Mesodermal cell (in vitro differentiated cells): ENCODE results near the gene MAP3K8. TPM values are rescaled to one million over a fixed set of nuclear protein-coding genes. Genes with fewer than 3 reads are reported as not detected.
A peak's percentile ranks its signal among the peaks of the same experiment; 100 is the strongest.

Experiments used
- H3K27ac ChIP-seq: 2 replicates; pipeline ENCODE4 v1.7.0; 2013; ENCODE audit warnings: mild to moderate bottlenecking, low read depth, low read length, moderate library complexity; ENCODE audit not compliant: severe bottlenecking
- H3K36me3 ChIP-seq: 2 replicates; pipeline ENCODE4 v1.7.1; 2013; ENCODE audit warnings: mild to moderate bottlenecking, low read length, moderate library complexity; ENCODE audit not compliant: control insufficient read depth, insufficient read depth
- H3K4me1 ChIP-seq: one replicate; pipeline ENCODE4 v1.7.1; 2013; ENCODE audit warnings: mild to moderate bottlenecking, low read length; ENCODE audit not compliant: insufficient read depth, control insufficient read depth, poor library complexity, severe bottlenecking
- H3K4me3 ChIP-seq: 2 replicates; pipeline ENCODE4 v1.7.0; 2013; ENCODE audit warnings: low read length, control low read depth, mild to moderate bottlenecking; ENCODE audit not compliant: insufficient read depth, poor library complexity, severe bottlenecking; ENCODE audit errors: extremely low read depth
- H3K9me3 ChIP-seq: 2 replicates; pipeline ENCODE4 v1.7.1; 2013; ENCODE audit warnings: mild to moderate bottlenecking, low read length, moderate library complexity; ENCODE audit not compliant: control insufficient read depth
- WGBS, 2 experiments: methylation state at CpG; one replicate each; pipeline ENCODE4 v1.1.5; 2013; ENCODE audit warnings: missing lambda C conversion rate in 2 of 2; ENCODE audit not compliant: insufficient coverage in 2 of 2; 5-methylcytosine and 5-hydroxymethylcytosine counted together
- polyA plus RNA-seq, 2 experiments: library from polyadenylated mRNA; stranded (reverse); fragments of 50-300 nt; gene quantifications; one replicate each; pipeline ENCODE4 v1.2.3, GENCODE V29; 2013

MAP3K8 gene
- 7.6 TPM for polyA plus RNA-seq (2013, experiment 1 of 2)
- polyA plus RNA-seq (2013, experiment 2 of 2): 8.9 TPM

GRCh38 chr10:30433730-30434272 lies at the start of gene MAP3K8:
MAP3K8 (plus strand) TSS chr10:30434184; CDS start chr10:30438939, 4,755 bp downstream.
- Histone ChIP-seq H3K4me1 (peaks cover 15% of the 10 kb centered on the region), H3K9me3 (no peaks in the 10 kb centered on the region), H3K36me3 (peaks cover 3% of the 10 kb centered on the region), H3K4me3 (peak within 1 kb of the TSS; percentile 93), H3K27ac (peak within 1 kb of the TSS; percentile 99)
- WGBS, 2 experiments: 0 to 1% methylated on average over 32 to 46 of the region's 56 CpGs

- WGBS, 2 experiments: 57 to 73% methylated on average over 5 to 10 of the region's 10 CpGs
- Histone ChIP-seq H3K36me3 (no peaks in the 10 kb centered on the region), H3K4me3 (no peak overlapping the region), H3K9me3 (no peaks in the 10 kb centered on the region), H3K27ac (no peak overlapping the region), H3K4me1 (no peaks in the 10 kb centered on the region)
Observed at GRCh38 chr10:30384701-30385201, 49.2 kb upstream of the MAP3K8 start.

DNA sequence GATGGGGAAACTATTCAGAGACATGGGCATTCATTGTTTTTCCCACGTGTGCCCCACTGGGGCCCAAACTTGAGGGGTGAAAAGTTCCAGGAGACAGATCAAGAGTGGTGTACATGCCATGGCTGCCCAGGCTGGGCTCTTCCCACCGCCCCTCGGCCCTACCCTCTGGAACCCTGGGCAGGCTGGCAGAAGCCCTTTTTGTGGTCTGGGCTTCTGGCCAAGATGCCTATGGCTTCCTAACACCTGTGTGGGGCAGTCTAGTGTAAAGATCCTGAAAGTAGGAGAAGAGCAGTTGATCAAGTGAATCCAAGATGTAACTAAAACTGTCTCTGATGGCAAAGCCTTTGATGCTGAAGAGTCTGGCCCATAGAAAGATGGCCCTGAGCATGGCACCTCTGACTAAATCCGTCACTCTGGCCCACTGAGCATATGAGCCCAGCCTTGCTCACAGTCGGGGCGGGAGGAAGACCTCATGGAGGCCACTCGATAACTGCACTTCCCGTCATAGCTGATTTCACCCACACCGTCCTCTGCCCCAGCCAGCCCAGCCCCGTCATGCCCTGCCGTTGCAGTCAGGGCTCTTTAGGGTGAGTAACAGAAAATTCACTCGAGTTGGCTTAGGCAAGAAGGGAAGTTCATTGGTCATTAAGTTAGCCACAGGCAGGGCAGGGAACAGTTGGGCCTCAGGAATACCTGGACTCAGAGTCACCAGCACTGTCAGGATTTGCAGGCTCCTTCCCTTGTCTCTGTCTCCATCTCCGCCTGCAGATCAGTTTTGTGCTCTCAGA lies 47.0 kb upstream of the MAP3K8 start:
- Histone ChIP-seq H3K27ac (no peak overlapping the region), H3K9me3 (no peaks in the 10 kb centered on the region), H3K4me3 (no peak overlapping the region), H3K4me1 (no peaks in the 10 kb centered on the region), H3K36me3 (no peaks in the 10 kb centered on the region)
- 89 to 96% methylated on average over 11 to 12 of the region's 13 CpGs for WGBS, 2 experiments

- Histone ChIP-seq H3K4me1 (no peaks in the 10 kb centered on the region), H3K9me3 (no peaks in the 10 kb centered on the region), H3K27ac (no peak overlapping the region), H3K4me3 (no peak overlapping the region), H3K36me3 (no peaks in the 10 kb centered on the region)
- no CpG with 5 or more reads among the region's 3 CpGs for WGBS, 2 experiments
Observed at GRCh38 chr10:30387646-30388243, 46.2 kb upstream of the MAP3K8 start.

GRCh38 chr10:30389543-30389942 lies 44.4 kb upstream of the MAP3K8 start:
- H3K36me3 ChIP-seq: no peaks in the 10 kb centered on the region
- no peak overlapping the region for H3K4me3 ChIP-seq
- H3K4me1 ChIP-seq: no peaks in the 10 kb centered on the region
- H3K9me3 ChIP-seq: no peaks in the 10 kb centered on the region
- H3K27ac ChIP-seq: no peak overlapping the region
- WGBS, 2 experiments: no CpG with 5 or more reads among the region's 1 CpG

- H3K4me1 ChIP-seq: no peaks in the 10 kb centered on the region
- H3K36me3 ChIP-seq: no peaks in the 10 kb centered on the region
- no peak overlapping the region for H3K27ac ChIP-seq
- 92 to 95% methylated on average over 1 to 2 of the region's 3 CpGs for WGBS, 2 experiments
- no peaks in the 10 kb centered on the region for H3K9me3 ChIP-seq
- no peak overlapping the region for H3K4me3 ChIP-seq
Observed at GRCh38 chr10:30390207-30390606, 43.8 kb upstream of the MAP3K8 start.

DNA sequence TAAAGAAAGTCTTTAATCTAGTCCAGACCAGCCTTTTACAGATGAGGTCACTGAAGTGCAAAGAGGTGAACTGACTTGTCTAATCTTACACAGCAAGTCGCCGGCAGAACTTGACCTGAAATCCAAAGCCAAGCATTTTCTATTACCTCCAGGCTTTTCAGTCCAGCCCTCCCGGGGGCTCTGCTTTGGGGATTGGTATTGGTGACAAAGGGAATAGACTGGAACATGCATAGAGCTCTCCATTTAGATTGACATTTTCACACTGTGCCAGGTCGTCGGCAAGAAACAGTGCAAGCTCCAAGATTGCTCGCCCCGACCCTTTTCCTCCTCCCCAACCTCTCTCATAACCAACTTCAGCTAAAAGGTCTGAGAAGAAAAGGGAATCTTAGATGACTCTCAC lies 42.7 kb upstream of the MAP3K8 start:
- H3K27ac ChIP-seq: no peak overlapping the region

DNA sequence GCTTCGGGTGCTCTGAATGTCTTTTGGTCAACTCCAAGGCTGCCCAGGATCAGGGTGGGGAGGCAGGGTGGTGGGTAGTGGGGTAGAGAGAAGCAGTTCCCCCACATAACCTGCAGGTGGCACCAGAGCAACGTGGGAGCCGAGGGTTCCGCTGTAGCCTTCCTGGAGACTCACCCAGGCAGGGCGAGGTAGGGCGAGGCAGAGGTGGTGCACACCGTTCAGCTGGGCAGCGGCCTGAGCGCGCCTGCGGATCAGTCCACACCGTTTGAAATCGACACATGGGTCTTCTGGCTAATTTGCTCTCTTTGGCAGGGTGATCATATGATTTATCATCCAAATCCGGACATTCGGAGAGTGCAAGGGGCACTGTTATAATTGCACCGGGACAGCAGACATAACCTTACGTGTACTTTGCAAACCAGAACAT lies 41.4 kb upstream of the MAP3K8 start:
- Histone ChIP-seq H3K36me3 (no peaks in the 10 kb centered on the region), H3K9me3 (no peaks in the 10 kb centered on the region), H3K4me1 (no peaks in the 10 kb centered on the region), H3K4me3 (no peak overlapping the region), H3K27ac (no peak overlapping the region)
- 29 to 30% methylated on average over 16 of the region's 17 CpGs for WGBS, 2 experiments

More for the DNA sequence above, 42.7 kb upstream of the MAP3K8 start:
- Histone ChIP-seq H3K9me3 (no peaks in the 10 kb centered on the region), H3K36me3 (no peaks in the 10 kb centered on the region), H3K4me3 (no peak overlapping the region), H3K4me1 (no peaks in the 10 kb centered on the region)
- WGBS, 2 experiments: 90% methylated on average over 2 of the region's 7 CpGs; no CpG with 5 or more reads in 1 of the 2 experiments

GRCh38 chr10:30396293-30396692 lies 37.7 kb upstream of the MAP3K8 start:
- H3K4me3 ChIP-seq: no peak overlapping the region
- no peak overlapping the region for H3K27ac ChIP-seq

GRCh38 chr10:30396698-30397097 lies 37.3 kb upstream of the MAP3K8 start:
- H3K4me3 ChIP-seq: no peak overlapping the region
- 80 to 82% methylated on average over 2 of the region's 2 CpGs for WGBS, 2 experiments
- H3K27ac ChIP-seq: no peak overlapping the region
- H3K4me1 ChIP-seq: no peaks in the 10 kb centered on the region
- H3K36me3 ChIP-seq: no peaks in the 10 kb centered on the region
- no peaks in the 10 kb centered on the region for H3K9me3 ChIP-seq

More at GRCh38 chr10:30396293-30396692, 37.7 kb upstream of the MAP3K8 start:
- no peaks in the 10 kb centered on the region for H3K9me3 ChIP-seq
- WGBS, 2 experiments: 60% methylated on average over 1 of the region's 3 CpGs; no CpG with 5 or more reads in 1 of the 2 experiments
- no peaks in the 10 kb centered on the region for H3K36me3 ChIP-seq
- H3K4me1 ChIP-seq: no peaks in the 10 kb centered on the region
